Activated T-helper 1 cell treated with Interleukin-2 at 50 U/mL for 16 hours (primary cell): ENCODE results near the gene JHY.
"Not testable (repeated sequence)": the region's sequence is repeated elsewhere in the genome, so short reads cannot be mapped to it uniquely, and the experiment has no call there.

ENCODE experiments used
- DNase-seq: peaks from one replicate; pipeline ENCODE4 v3.0.0-alpha.2; 2020; ENCODE audit warnings: low read depth

Gene JHY

GRCh38 chr11:122882189-122882856 lies at the start of gene JHY:
TSS of gene JHY (plus strand) at chr11:122882759. CDS start at chr11:122885850, 3,091 bp downstream.
- DNase-seq, result no peak

GRCh38 chr11:122833846-122834464 lies 48.6 kb upstream of the JHY start:
- DNase-seq, result no peak

GRCh38 chr11:122836916-122837315 lies 45.6 kb upstream of the JHY start:
- no peak for DNase-seq

GRCh38 chr11:122837528-122838346 lies 44.8 kb upstream of the JHY start:
- no peak for DNase-seq

GRCh38 chr11:122843281-122844141 lies 39.0 kb upstream of the JHY start:
- peak; percentile 11 for DNase-seq

- no peak for DNase-seq
These were observed 35.1 kb upstream of the JHY start for GRCh38 chr11:122847466-122847865.

GRCh38 chr11:122848186-122848585 lies 34.4 kb upstream of the JHY start:
- no peak for DNase-seq

- DNase-seq, result no peak
These were observed 32.4 kb upstream of the JHY start for GRCh38 chr11:122850076-122850631.

GRCh38 chr11:122851366-122851966 lies 31.1 kb upstream of the JHY start:
- DNase-seq, result no peak

- DNase-seq, result peak; percentile 7
These were observed 30.3 kb upstream of the JHY start for GRCh38 chr11:122852074-122852795.

GRCh38 chr11:122852796-122853160 lies 29.8 kb upstream of the JHY start:
- no peak for DNase-seq

- DNase-seq, result no peak
These were observed 29.3 kb upstream of the JHY start for GRCh38 chr11:122853261-122853660.

- no peak for DNase-seq
These were observed 28.6 kb upstream of the JHY start for GRCh38 chr11:122853971-122854446.

GRCh38 chr11:122861631-122862030 lies 20.9 kb upstream of the JHY start:
- DNase-seq, result no peak

- DNase-seq, result no peak
These were observed 20.5 kb upstream of the JHY start for GRCh38 chr11:122862091-122862490.

- not testable (repeated sequence) for DNase-seq
These were observed 19.4 kb upstream of the JHY start for GRCh38 chr11:122863154-122863553.

- no peak for DNase-seq
These were observed 18.7 kb upstream of the JHY start for GRCh38 chr11:122863704-122864326.

- no peak for DNase-seq
These were observed 18.0 kb upstream of the JHY start for GRCh38 chr11:122864386-122865115.

GRCh38 chr11:122869622-122870021 lies 12.9 kb upstream of the JHY start:
- DNase-seq, result no peak
